ENCODE measurements around the gene CALCR.

DNA sequence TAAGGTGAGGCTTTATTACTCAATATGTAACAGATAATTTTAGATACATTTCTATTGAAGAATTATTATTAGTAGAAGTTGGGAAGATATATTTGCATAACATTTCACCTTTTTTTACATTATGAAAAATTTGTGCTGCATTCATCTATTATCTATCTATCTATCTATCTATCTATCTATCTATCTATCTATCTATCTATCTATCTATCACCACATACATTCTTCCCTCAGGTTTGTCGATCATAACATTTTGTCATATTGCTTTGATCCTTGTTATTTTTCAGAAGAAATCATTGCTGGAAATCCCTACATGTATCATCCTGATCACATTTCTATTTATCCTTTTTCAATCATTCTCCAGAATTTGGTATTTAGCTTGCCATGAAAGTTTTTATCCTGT lies 49.3 kb upstream of the CALCR start:
- TF ChIP-seq, protein P1, sequence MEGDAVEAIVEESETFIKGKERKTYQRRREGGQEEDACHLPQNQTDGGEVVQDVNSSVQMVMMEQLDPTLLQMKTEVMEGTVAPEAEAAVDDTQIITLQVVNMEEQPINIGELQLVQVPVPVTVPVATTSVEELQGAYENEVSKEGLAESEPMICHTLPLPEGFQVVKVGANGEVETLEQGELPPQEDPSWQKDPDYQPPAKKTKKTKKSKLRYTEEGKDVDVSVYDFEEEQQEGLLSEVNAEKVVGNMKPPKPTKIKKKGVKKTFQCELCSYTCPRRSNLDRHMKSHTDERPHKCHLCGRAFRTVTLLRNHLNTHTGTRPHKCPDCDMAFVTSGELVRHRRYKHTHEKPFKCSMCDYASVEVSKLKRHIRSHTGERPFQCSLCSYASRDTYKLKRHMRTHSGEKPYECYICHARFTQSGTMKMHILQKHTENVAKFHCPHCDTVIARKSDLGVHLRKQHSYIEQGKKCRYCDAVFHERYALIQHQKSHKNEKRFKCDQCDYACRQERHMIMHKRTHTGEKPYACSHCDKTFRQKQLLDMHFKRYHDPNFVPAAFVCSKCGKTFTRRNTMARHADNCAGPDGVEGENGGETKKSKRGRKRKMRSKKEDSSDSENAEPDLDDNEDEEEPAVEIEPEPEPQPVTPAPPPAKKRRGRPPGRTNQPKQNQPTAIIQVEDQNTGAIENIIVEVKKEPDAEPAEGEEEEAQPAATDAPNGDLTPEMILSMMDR (IDR thresholded peaks at IDR 0.05) = no peak
- TF ChIP-seq POLR2A (IDR thresholded peaks at IDR 0.05) = no peak
